Heart right ventricle (tissue), 16 donors: ENCODE measurements around the gene SGK1. TPM values are rescaled to one million over a fixed set of nuclear protein-coding genes. Genes with fewer than 3 reads are reported as not detected.

ENCODE experiments used
- ATAC-seq, 8 donors: fragments of 200-7000 bp; cut with Tn5 transposase; one replicate each; pipeline ENCODE4 v1.9.1; 2020; ENCODE audit warnings: mild to moderate bottlenecking in 8 of 8, moderate library complexity in 8 of 8, moderate number of reproducible peaks in 1 of 8
- DNase-seq, 2 donors: peaks; one replicate each; pipeline ENCODE4 v3.0.0-alpha.2; 2020
- H3K27ac ChIP-seq, 10 donors: fragments of 200-600 bp; sonication (generic) in 2 of 10; one replicate each; pipeline versions ENCODE4 v1.5.0 to v1.8.0; 2020 to 2022; ENCODE audit warnings: mild to moderate bottlenecking in 3 of 10
- H3K27me3 ChIP-seq, 7 donors: fragments of 200-600 bp; one replicate each; pipeline ENCODE4 v1.8.0; 2021 to 2022; ENCODE audit warnings: mild to moderate bottlenecking in 2 of 7
- H3K36me3 ChIP-seq, 9 donors: fragments of 200-600 bp; sonication (generic) in 1 of 9; one replicate each; pipeline versions ENCODE4 v1.5.0 to v1.8.0; 2020 to 2022; ENCODE audit warnings: mild to moderate bottlenecking in 2 of 9
- H3K4me1 ChIP-seq, 9 donors: fragments of 200-600 bp; sonication (generic) in 1 of 9; one replicate each; pipeline versions ENCODE4 v1.5.0 to v1.8.0; 2020 to 2022; ENCODE audit warnings: mild to moderate bottlenecking in 4 of 9
- H3K4me3 ChIP-seq, 10 donors: fragments of 200-600 bp; sonication (generic) in 2 of 10; one replicate each; pipeline versions ENCODE4 v1.5.0 to v1.8.0; 2020 to 2022; ENCODE audit warnings: mild to moderate bottlenecking in 7 of 10, moderate library complexity in 2 of 10
- H3K9me3 ChIP-seq, 11 donors: fragments of 200-600 bp in 10 of 11; sonication (generic) in 2 of 11; one replicate each; pipeline versions ENCODE4 v1.5.0 to v1.8.0; 2013 to 2022; ENCODE audit warnings: mild to moderate bottlenecking in 2 of 11, control low read depth in 1 of 11, moderate library complexity in 1 of 11
- CTCF ChIP-seq, 9 donors: fragments of 200-600 bp; sonication (generic) in 2 of 9; IDR thresholded peaks; one replicate each; pipeline versions ENCODE4 v1.5.0 to v1.8.0; 2021 to 2022; ENCODE audit warnings: antibody characterized with exemption in 9 of 9, mild to moderate bottlenecking in 5 of 9, moderate library complexity in 1 of 9
- intact Hi-C, 10 donors: fragments of 100-400 bp; cut with DNase I; formaldehyde crosslinking; loops; one replicate each; pipeline versions ENCODE4 v1.11.1 to v1.14.2; 2022
- polyA plus RNA-seq, 2 donors: library from polyadenylated mRNA; stranded (reverse); fragments of 200-250 nt; gene quantifications; one replicate each; pipeline ENCODE4 v1.2.3, GENCODE V29; 2013
- total RNA-seq, 10 donors: library from RNA; stranded (reverse); fragmentation: NEBNext Ultra II Directional in 3 of 10; extraction: Animal tissue kit (Norgen Biotek cat#: 25700) in 3 of 10; gene quantifications; one replicate each; pipeline versions ENCODE4 v1.2.1 to v1.2.4, GENCODE V29; 2021 to 2023
- donor health status: Arrhythmogenic right ventricular cardiomyopathy.
- donor health status: ischemic (EF 13 %, LVEDD 7.1; RV severe dilation, severe dysfunction).
- donor health status: healthy with polysubstance abuse.
- donor health status: DM: no; HTN: yes; CAD: no.
- donor health status: DM: no; HTN: no; CAD: no.
- donor health status: ischemic (EF 25% LVEDD 6.9; RV normal size, moderate dysfunction).
- donor health status: ischemic (EF 25% LVEDD 5.7; RV mildly dilated, moderate dysfunction).
- donor health status: healthy.
- donor health status: DM: yes; HTN: yes; CAD: no.
- donor health status: Ischemic cardiomyopathy.
- donor health status: ischemic (EF 35%, LVEDD 5.7; RV mildly dilated, moderate dysfunction).
- donor health status: nonischemic (EF 11% LVEDD 7.7; RV severe dilation, severe dysfunction).
- donor health status: DM: yes; HTN: yes; CAD: no.
- donor health status: PGD.
- donor health status: ischemic (EF 29% LVEDD 5.4; RV normal size, mild dysfunction).
- donor health status: nonischemic (EF 23%, LVEDD 6.1; RV moderate dilation, normal function).

Gene SGK1
- total and polyA plus RNA-seq, 12 donors, result 22.5 to 140 (median 43.6) TPM

- H3K4me3 ChIP-seq, result no peak overlapping the region
- DNase-seq (no peak), ATAC-seq (no peak)
- intact Hi-C loops, result no loop called here
- H3K27ac ChIP-seq, result no peak overlapping the region
- H3K36me3 ChIP-seq, result no peaks in the 10 kb centered on the region
- TF ChIP-seq CTCF (IDR thresholded peaks at IDR 0.05), result no peak
- H3K9me3 ChIP-seq, result peaks cover 0 to 4% (median 0%) of the 10 kb centered on the region in 11 donors
- peaks cover 0 to 6% (median 0%) of the 10 kb centered on the region in 9 donors for H3K4me1 ChIP-seq
- peaks cover 0 to 14% (median 10%) of the 10 kb centered on the region in 7 donors for H3K27me3 ChIP-seq
Observed at GRCh38 chr6:134119486-134119885, 198.4 kb downstream of the SGK1 start.
